Fibroblast of pulmonary artery (primary cell): Measurements from ENCODE around the gene CLASP1.
"Not testable (repeated sequence)": the region's sequence is repeated elsewhere in the genome, so short reads cannot be mapped to it uniquely, and the experiment has no call there.

Experiments used
- DNase-seq: peaks from one replicate; pipeline ENCODE4 v3.0.0-alpha.2; 2010; ENCODE audit warnings: low read depth
- H3K4me3 ChIP-seq: replicated peaks from 2 replicates; pipeline ENCODE4 v1.5.1; 2011; ENCODE audit warnings: low read depth, mild to moderate bottlenecking, control low read depth, low read length, moderate library complexity
- TF ChIP-seq, protein P1 (sequence below): IDR thresholded peaks from 2 replicates; pipeline ENCODE4 v1.5.1; 2011; ENCODE audit warnings: mild to moderate bottlenecking, control low read depth, low read length, inconsistent platforms; ENCODE audit errors: missing control alignments

CLASP1 gene

GRCh38 chr2:121613774-121614173 is 35.5 kb downstream of the CLASP1 start:
- H3K4me3 ChIP-seq = no peak overlapping the region
- no peak for DNase-seq
- TF ChIP-seq, protein P1, sequence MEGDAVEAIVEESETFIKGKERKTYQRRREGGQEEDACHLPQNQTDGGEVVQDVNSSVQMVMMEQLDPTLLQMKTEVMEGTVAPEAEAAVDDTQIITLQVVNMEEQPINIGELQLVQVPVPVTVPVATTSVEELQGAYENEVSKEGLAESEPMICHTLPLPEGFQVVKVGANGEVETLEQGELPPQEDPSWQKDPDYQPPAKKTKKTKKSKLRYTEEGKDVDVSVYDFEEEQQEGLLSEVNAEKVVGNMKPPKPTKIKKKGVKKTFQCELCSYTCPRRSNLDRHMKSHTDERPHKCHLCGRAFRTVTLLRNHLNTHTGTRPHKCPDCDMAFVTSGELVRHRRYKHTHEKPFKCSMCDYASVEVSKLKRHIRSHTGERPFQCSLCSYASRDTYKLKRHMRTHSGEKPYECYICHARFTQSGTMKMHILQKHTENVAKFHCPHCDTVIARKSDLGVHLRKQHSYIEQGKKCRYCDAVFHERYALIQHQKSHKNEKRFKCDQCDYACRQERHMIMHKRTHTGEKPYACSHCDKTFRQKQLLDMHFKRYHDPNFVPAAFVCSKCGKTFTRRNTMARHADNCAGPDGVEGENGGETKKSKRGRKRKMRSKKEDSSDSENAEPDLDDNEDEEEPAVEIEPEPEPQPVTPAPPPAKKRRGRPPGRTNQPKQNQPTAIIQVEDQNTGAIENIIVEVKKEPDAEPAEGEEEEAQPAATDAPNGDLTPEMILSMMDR = no peak

- DNase-seq = no peak
- TF ChIP-seq, protein P1 = no peak
- no peak overlapping the region for H3K4me3 ChIP-seq
Measured at GRCh38 chr2:121613152-121613551, 36.1 kb downstream of the CLASP1 start.

DNA sequence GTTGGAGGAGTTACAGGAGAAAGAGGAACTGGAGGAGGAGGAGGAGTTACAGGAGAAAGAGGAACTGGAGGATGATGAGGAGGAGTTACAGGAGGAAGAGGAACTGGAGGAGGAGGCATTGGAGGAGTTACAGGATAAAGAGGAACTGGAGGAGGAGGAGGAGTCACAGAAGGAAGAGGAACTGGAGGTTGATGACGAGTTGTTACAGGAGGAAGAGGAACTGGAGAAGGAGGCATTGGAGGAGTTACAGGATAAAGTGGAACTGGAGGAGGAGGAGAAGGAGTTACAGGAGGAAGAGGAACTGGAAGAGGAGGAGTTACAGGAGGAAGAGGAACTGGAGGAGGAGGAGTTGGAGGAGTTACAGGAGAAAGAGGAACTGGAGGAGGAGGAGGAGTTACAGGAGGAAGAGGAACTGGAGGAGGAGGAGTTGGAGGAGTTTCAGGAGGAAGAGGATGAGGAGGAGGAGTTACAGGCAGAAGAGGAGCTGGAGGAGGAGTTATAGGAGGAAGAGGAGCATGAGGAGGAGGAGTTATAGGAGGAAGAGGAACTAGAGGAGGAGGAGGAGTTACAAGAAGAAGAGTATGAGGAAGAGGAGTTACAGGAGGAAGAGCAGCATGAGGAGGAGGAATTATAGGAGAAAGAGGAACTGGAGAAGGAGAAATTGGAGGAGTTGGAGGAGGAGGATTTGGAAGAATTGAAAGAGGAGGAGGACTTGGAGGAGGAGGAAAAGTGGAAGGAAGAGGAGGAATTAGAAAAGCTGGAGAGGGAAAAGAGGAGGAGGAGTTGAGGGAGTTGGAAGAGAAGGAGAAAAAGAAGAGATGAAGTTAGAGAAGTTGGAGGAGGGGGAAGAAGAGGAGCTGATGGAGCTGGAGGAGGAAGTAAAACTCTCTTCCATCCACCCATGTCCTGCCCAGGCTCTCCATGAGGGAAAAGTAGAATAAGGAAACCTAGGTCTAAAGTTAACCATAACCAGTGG is 37.2 kb downstream of the CLASP1 start:
- H3K4me3 ChIP-seq = no peak overlapping the region
- TF ChIP-seq, protein P1 = no peak
- no peak for DNase-seq

GRCh38 chr2:121611048-121611649 is 38.1 kb downstream of the CLASP1 start:
- not testable (repeated sequence) for H3K4me3 ChIP-seq

DNA sequence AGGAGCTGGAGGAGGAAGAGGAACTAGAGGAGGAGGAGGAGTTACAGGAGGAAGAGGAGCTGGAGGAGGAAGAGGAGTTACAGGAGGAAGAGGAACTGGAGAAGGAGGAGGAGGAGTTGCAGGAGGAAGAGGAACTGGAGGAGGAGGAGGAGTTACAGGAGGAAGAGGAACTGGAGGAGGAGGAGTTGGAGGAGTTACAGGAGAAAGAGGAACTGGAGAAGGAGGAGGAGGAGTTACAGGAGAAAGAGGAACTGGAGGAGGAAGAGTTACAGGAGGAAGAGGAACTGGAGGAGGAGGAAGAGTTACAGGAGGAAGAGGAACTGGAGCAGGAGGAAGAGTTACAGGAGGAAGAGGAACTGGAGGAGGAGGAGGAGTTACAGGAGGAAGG is 38.8 kb downstream of the CLASP1 start:
- not testable (repeated sequence) for H3K4me3 ChIP-seq, DNase-seq

More at GRCh38 chr2:121611048-121611649, 38.1 kb downstream of the CLASP1 start:
- not testable (repeated sequence) for DNase-seq

DNA sequence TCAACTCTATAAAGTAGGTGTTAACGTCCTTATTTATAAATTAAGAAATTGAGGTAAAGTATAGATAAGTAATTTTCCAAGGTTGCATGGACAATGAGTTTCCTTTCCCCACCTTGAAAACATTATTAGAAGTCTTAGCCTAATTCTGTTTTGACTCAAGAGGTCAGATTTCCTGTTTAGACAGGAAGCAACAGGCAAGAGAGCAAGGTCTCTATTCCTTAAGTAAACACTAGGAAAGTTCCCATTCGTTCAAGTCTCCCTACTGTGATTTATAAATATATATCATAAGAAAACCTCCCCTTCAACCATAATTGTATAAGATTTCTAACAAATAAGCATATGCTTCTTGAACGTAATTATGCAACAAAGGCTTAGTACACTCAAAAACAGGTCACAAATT is 40.3 kb downstream of the CLASP1 start:
- TF ChIP-seq, protein P1 = no peak
- no peak for DNase-seq

DNA sequence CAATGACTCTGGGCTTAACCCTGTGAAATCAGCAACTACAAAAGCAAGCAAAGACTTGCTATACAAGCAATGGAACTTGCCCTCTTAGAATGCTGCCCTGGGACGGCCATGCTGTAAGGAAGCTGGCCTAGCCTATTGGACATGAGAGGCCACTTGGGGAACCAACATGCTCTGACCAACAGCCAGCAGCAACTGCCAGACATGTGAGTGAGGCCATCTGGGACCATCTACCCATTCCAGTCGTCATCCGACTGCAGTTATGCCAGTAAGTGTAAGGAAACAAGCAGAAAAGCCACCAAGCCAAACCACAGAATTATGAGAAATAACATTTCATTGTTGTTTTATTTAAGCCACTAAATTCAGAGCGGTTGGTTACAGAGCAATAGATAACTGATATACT is 40.9 kb downstream of the CLASP1 start:
- DNase-seq = peak; percentile 39
- TF ChIP-seq, protein P1 = no peak
- H3K4me3 ChIP-seq = no peak overlapping the region

More for the DNA sequence above, 40.3 kb downstream of the CLASP1 start:
- no peak overlapping the region for H3K4me3 ChIP-seq
